Heart left ventricle (tissue), 16 donors: Measurements from ENCODE around the gene NAALADL2. TPM values are rescaled to one million over a fixed set of nuclear protein-coding genes. Genes with fewer than 3 reads are reported as not detected.

Experiments used
- ATAC-seq, 4 donors: fragments of 200-7000 bp; cut with Tn5 transposase; one replicate each; pipeline ENCODE4 v1.9.1; 2020 to 2022; ENCODE audit warnings: moderate library complexity in 4 of 4, mild to moderate bottlenecking in 3 of 4, moderate number of reproducible peaks in 1 of 4
- DNase-seq, 5 donors: peaks; one replicate each; pipeline ENCODE4 v3.0.0-alpha.2; 2020
- H3K27ac ChIP-seq, 12 donors: fragments of 200-600 bp; sonication (generic) in 4 of 12; one replicate each; pipeline versions ENCODE4 v1.5.0 to v1.8.0; 2016 to 2022; ENCODE audit warnings: mild to moderate bottlenecking in 2 of 12
- H3K27me3 ChIP-seq, 9 donors: fragments of 200-600 bp; sonication (generic) in 2 of 9; one replicate each; pipeline versions ENCODE4 v1.5.1 to v1.8.0; 2016 to 2022; ENCODE audit warnings: mild to moderate bottlenecking in 3 of 9
- H3K36me3 ChIP-seq, 9 donors: fragments of 200-600 bp; sonication (generic) in 2 of 9; one replicate each; pipeline versions ENCODE4 v1.5.0 to v1.8.0; 2018 to 2022; ENCODE audit warnings: mild to moderate bottlenecking in 2 of 9
- H3K4me1 ChIP-seq, 12 donors: fragments of 200-600 bp; sonication (generic) in 4 of 12; one replicate each; pipeline versions ENCODE4 v1.5.0 to v1.8.0; 2016 to 2022; ENCODE audit warnings: mild to moderate bottlenecking in 3 of 12
- H3K4me3 ChIP-seq, 12 donors: fragments of 200-600 bp; sonication (generic) in 4 of 12; one replicate each; pipeline versions ENCODE4 v1.5.0 to v1.8.0; 2017 to 2022; ENCODE audit warnings: mild to moderate bottlenecking in 9 of 12, moderate library complexity in 4 of 12
- H3K9me3 ChIP-seq, 12 donors: fragments of 200-600 bp; sonication (generic) in 4 of 12; one replicate each; pipeline versions ENCODE4 v1.5.0 to v1.8.0; 2016 to 2022; ENCODE audit warnings: mild to moderate bottlenecking in 1 of 12
- CTCF ChIP-seq, 12 donors: fragments of 200-600 bp; sonication (generic) in 4 of 12; IDR thresholded peaks; one replicate each; pipeline versions ENCODE4 v1.5.0 to v1.8.0; 2018 to 2022; ENCODE audit warnings: antibody characterized with exemption in 12 of 12, mild to moderate bottlenecking in 5 of 12
- POLR2A ChIP-seq, 2 donors: fragments of 450-650 bp; IDR thresholded peaks; one replicate each; pipeline ENCODE4 v1.6.1; 2017; ENCODE audit warnings: antibody characterized with exemption in 2 of 2, mild to moderate bottlenecking in 2 of 2, moderate library complexity in 2 of 2
- WGBS, 4 donors: extraction: QIAGEN DNeasy Blood & Tissue Kit in 2 of 4; methylation state at CpG; one replicate each; pipeline versions ENCODE4 v1.1.5 to v1.1.7; 2013 to 2018; 5-methylcytosine and 5-hydroxymethylcytosine counted together
- intact Hi-C, 10 donors: fragments of 100-400 bp; cut with DNase I; formaldehyde crosslinking; loops; one replicate each; pipeline versions ENCODE4 v1.11.1 to v1.14.2; 2022
- polyA plus RNA-seq, 2 donors: library from polyadenylated mRNA; stranded (reverse); fragments of 200-250 nt; gene quantifications; one replicate each; pipeline ENCODE4 v1.2.3, GENCODE V29; 2013
- total RNA-seq, 9 donors: library from RNA; depleted of rRNA in 2 of 9; stranded (reverse); fragments of >200 nt in 2 of 9; fragmentation: NEBNext Ultra II Directional in 3 of 9; extraction: Animal tissue kit (Norgen Biotek cat#: 25700) in 3 of 9; gene quantifications; one replicate each; pipeline versions ENCODE4 v1.1.0 to v1.2.4, GENCODE V29; 2016 to 2023
- donor health status: ischemic (EF 13 %, LVEDD 7.1; RV severe dilation, severe dysfunction).
- donor health status: healthy with polysubstance abuse.
- donor health status: DM: no; HTN: yes; CAD: no.
- donor health status: DM: no; HTN: no; CAD: no.
- donor health status: ischemic (EF 25% LVEDD 6.9; RV normal size, moderate dysfunction).
- donor health status: ischemic (EF 25% LVEDD 5.7; RV mildly dilated, moderate dysfunction).
- donor health status: healthy.
- donor health status: DM: yes; HTN: yes; CAD: no.
- donor health status: ischemic (EF 35%, LVEDD 5.7; RV mildly dilated, moderate dysfunction).
- donor health status: nonischemic (EF 11% LVEDD 7.7; RV severe dilation, severe dysfunction).
- donor health status: DM: yes; HTN: yes; CAD: no.
- donor health status: PGD.
- donor health status: ischemic (EF 29% LVEDD 5.4; RV normal size, mild dysfunction).
- donor health status: nonischemic (EF 23%, LVEDD 6.1; RV moderate dilation, normal function).

Gene NAALADL2
- total and polyA plus RNA-seq, 11 donors, result 0.23 to 8.5 (median 3.0) TPM

- Histone ChIP-seq H3K36me3 (no peaks in the 10 kb centered on the region), H3K4me1 (no peaks in the 10 kb centered on the region), H3K27me3 (no peaks in the 10 kb centered on the region), H3K4me3 (no peak overlapping the region), H3K27ac (no peak overlapping the region), H3K9me3 (peaks cover 0 to 11% (median 0%) of the 10 kb centered on the region in 12 donors)
- ATAC-seq (no peak), DNase-seq (no peak)
- no peak for TF ChIP-seq POLR2A (IDR thresholded peaks at IDR 0.05)
- no peak for TF ChIP-seq CTCF (IDR thresholded peaks at IDR 0.05)
- intact Hi-C loops, result no loop called here
- 70 to 81% (median 78%) methylated on average over 3 of the region's 3 CpGs for WGBS, 4 donors
These were observed 211.8 kb downstream of the NAALADL2 start for GRCh38 chr3:175070946-175071345.

GRCh38 chr3:175073219-175073905 is 214.2 kb downstream of the NAALADL2 start:
- ATAC-seq, result no peak
- 85 to 89% (median 86%) methylated on average over 6 of the region's 6 CpGs for WGBS, 4 donors
- H3K4me3 ChIP-seq, result no peak overlapping the region
- H3K27ac ChIP-seq, result no peak overlapping the region
- H3K27me3 ChIP-seq, result no peaks in the 10 kb centered on the region
- no peak for TF ChIP-seq POLR2A (IDR thresholded peaks at IDR 0.05)
- no peak for TF ChIP-seq CTCF (IDR thresholded peaks at IDR 0.05)
- no peak for DNase-seq
- H3K9me3 ChIP-seq, result peaks cover 0 to 5% (median 0%) of the 10 kb centered on the region in 12 donors
- no peaks in the 10 kb centered on the region for H3K36me3 ChIP-seq
- intact Hi-C loops, result no loop called here
- no peaks in the 10 kb centered on the region for H3K4me1 ChIP-seq

GRCh38 chr3:175075269-175075668 is 216.1 kb downstream of the NAALADL2 start:
- Histone ChIP-seq H3K9me3 (no peaks in the 10 kb centered on the region), H3K27ac (no peak overlapping the region), H3K4me1 (no peaks in the 10 kb centered on the region), H3K4me3 (no peak overlapping the region), H3K36me3 (no peaks in the 10 kb centered on the region), H3K27me3 (no peaks in the 10 kb centered on the region)
- intact Hi-C loops, result no loop called here
- ATAC-seq (no peak), DNase-seq (no peak)
- TF ChIP-seq CTCF (IDR thresholded peaks at IDR 0.05), result no peak
- no peak for TF ChIP-seq POLR2A (IDR thresholded peaks at IDR 0.05)

- 37 to 56% (median 48%) methylated on average over 3 of the region's 3 CpGs for WGBS, 4 donors
- Histone ChIP-seq H3K4me3 (no peak overlapping the region), H3K9me3 (no peaks in the 10 kb centered on the region), H3K36me3 (no peaks in the 10 kb centered on the region), H3K4me1 (no peaks in the 10 kb centered on the region), H3K27me3 (no peaks in the 10 kb centered on the region), H3K27ac (no peak overlapping the region)
- intact Hi-C loops, result no loop called here
- TF ChIP-seq POLR2A (IDR thresholded peaks at IDR 0.05) (no peak), CTCF (IDR thresholded peaks at IDR 0.05) (no peak)
- ATAC-seq (no peak), DNase-seq (no peak)
These were observed 218.1 kb downstream of the NAALADL2 start for GRCh38 chr3:175077216-175077615.
